Stomach (tissue), 9 donors: Measurements from ENCODE around the gene STK11IP. TPM values are rescaled to one million over a fixed set of nuclear protein-coding genes. Genes with fewer than 3 reads are reported as not detected.

Source experiments
- DNase-seq, 2 donors: peaks; one replicate each; pipeline versions ENCODE4 v3.0.0 to v3.0.0-alpha.2; 2013 to 2019
- H3K27ac ChIP-seq, 5 donors: fragments of 200-600 bp in 4 of 5; sonication (generic) in 4 of 5; one replicate each; pipeline ENCODE4 v1.5.1; 2013 to 2019; ENCODE audit warnings: mild to moderate bottlenecking in 1 of 5, moderate library complexity in 1 of 5
- H3K27me3 ChIP-seq, 3 donors: fragments of 200-600 bp; sonication (generic); one replicate each; pipeline ENCODE4 v1.5.1; 2017 to 2019; ENCODE audit warnings: mixed run types in 1 of 3
- H3K36me3 ChIP-seq, 4 donors: fragments of 200-600 bp; sonication (generic); 1 replicate in 3 of 4; 2 replicates in 1 of 4; pipeline ENCODE4 v1.5.1; 2016 to 2019
- H3K4me1 ChIP-seq, 4 donors: fragments of 200-600 bp; sonication (generic); one replicate each; pipeline ENCODE4 v1.5.1; 2016 to 2019
- H3K4me3 ChIP-seq, 4 donors: fragments of 200-600 bp; sonication (generic) in 3 of 4; one replicate each; pipeline ENCODE4 v1.5.1; 2016 to 2019; ENCODE audit warnings: mild to moderate bottlenecking in 1 of 4
- H3K9me3 ChIP-seq, 4 donors: fragments of 200-600 bp; sonication (generic); one replicate each; pipeline ENCODE4 v1.5.1; 2016 to 2019
- CTCF ChIP-seq, 7 experiments: fragments of 450-650 bp in 4 of 7; fragments of 200-600 bp in 3 of 7; sonication (generic) in 3 of 7; IDR thresholded peaks; one replicate each; pipeline ENCODE4 v1.5.1; 2016 to 2019; ENCODE audit warnings: antibody characterized with exemption in 7 of 7, control low read depth in 2 of 7, mild to moderate bottlenecking in 1 of 7
- EP300 ChIP-seq: sonication (generic); formaldehyde crosslinking; IDR thresholded peaks from one replicate; pipeline ENCODE4 v1.6.1; 2017; ENCODE audit warnings: antibody characterized with exemption
- POLR2A ChIP-seq, 4 donors: fragments of 450-650 bp; IDR thresholded peaks; one replicate each; pipeline ENCODE4 v1.6.1; 2016; ENCODE audit warnings: antibody characterized with exemption in 4 of 4, control low read depth in 2 of 4, mild to moderate bottlenecking in 1 of 4, moderate library complexity in 1 of 4
- POLR2AphosphoS5 ChIP-seq, 3 donors: sonication (generic); formaldehyde crosslinking; IDR thresholded peaks; one replicate each; pipeline ENCODE4 v1.6.1; 2016; ENCODE audit warnings: antibody characterized with exemption in 3 of 3
- WGBS, 5 donors: extraction: QIAGEN DNeasy Blood & Tissue Kit in 3 of 5; methylation state at CpG; one replicate each; pipeline versions ENCODE4 v1.1.5 to v1.1.7; 2013 to 2018; 5-methylcytosine and 5-hydroxymethylcytosine counted together
- intact Hi-C: fragments of 100-400 bp; cut with DNase I; formaldehyde crosslinking; loops from one replicate; pipeline ENCODE4 v1.15.1; 2023; ENCODE audit warnings: low total_unique reads
- polyA plus RNA-seq, 3 donors: library from polyadenylated mRNA; stranded (reverse); fragments of 200-250 nt; gene quantifications; one replicate each; pipeline ENCODE4 v1.2.3, GENCODE V29; 2013
- total RNA-seq, 5 donors: library from RNA; depleted of rRNA; stranded (reverse); fragments of >200 nt; gene quantifications; one replicate each; pipeline versions ENCODE4 v1.1.0 to v1.2.3, GENCODE V29; 2014 to 2016
- donor health status: healthy with polysubstance abuse.
- donor health status: Bipolar disorder and iron deficiency.
- donor health status: healthy.

Gene STK11IP
- total and polyA plus RNA-seq, 8 donors, result 6.8 to 89.5 (median 14.6) TPM

GRCh38 chr2:219633276-219634065 lies 35.8 kb downstream of the STK11IP start:
- WGBS, 5 donors, result 84 to 91% (median 89%) methylated on average over 14 to 22 of the region's 22 CpGs
- TF ChIP-seq EP300, result no peak
- no peak for TF ChIP-seq CTCF (IDR thresholded peaks at IDR 0.05)
- TF ChIP-seq POLR2AphosphoS5 (IDR thresholded peaks at IDR 0.05), result no peak
- TF ChIP-seq POLR2A (IDR thresholded peaks at IDR 0.05), result no peak
- Histone ChIP-seq H3K4me3 (no peak overlapping the region), H3K27me3 (peaks cover 0 to 13% (median 7%) of the 10 kb centered on the region in 3 donors), H3K36me3 (no peaks in the 10 kb centered on the region), H3K9me3 (no peaks in the 10 kb centered on the region), H3K27ac (no peak overlapping the region), H3K4me1 (peaks cover 0 to 2% (median 0%) of the 10 kb centered on the region in 4 donors)
- peak in 1 of 2 donors; percentile 15 for DNase-seq
- intact Hi-C loops, result no loop called here

GRCh38 chr2:219634171-219634940 lies 36.7 kb downstream of the STK11IP start:
- Histone ChIP-seq H3K9me3 (no peaks in the 10 kb centered on the region), H3K27ac (no peak overlapping the region), H3K4me3 (no peak overlapping the region), H3K36me3 (no peaks in the 10 kb centered on the region), H3K4me1 (no peaks in the 10 kb centered on the region), H3K27me3 (peaks cover 0 to 6% (median 0%) of the 10 kb centered on the region in 3 donors)
- no peak for TF ChIP-seq POLR2AphosphoS5 (IDR thresholded peaks at IDR 0.05)
- no peak for TF ChIP-seq EP300
- no peak for TF ChIP-seq POLR2A (IDR thresholded peaks at IDR 0.05)
- TF ChIP-seq CTCF (IDR thresholded peaks at IDR 0.05), result no peak
- intact Hi-C loops, result no loop called here
- 84 to 92% (median 90%) methylated on average over 13 to 15 of the region's 15 CpGs for whole genome bisulfite sequencing, 5 donors
- no peak for DNase-seq

GRCh38 chr2:219634951-219635751 lies 37.5 kb downstream of the STK11IP start:
- Histone ChIP-seq H3K9me3 (no peaks in the 10 kb centered on the region), H3K36me3 (no peaks in the 10 kb centered on the region), H3K4me3 (no peak overlapping the region), H3K27me3 (peaks cover 0 to 4% (median 0%) of the 10 kb centered on the region in 3 donors), H3K27ac (no peak overlapping the region), H3K4me1 (no peaks in the 10 kb centered on the region)
- whole genome bisulfite sequencing, 5 donors, result 85 to 91% (median 89%) methylated on average over 5 to 22 of the region's 22 CpGs
- TF ChIP-seq EP300 (no peak), POLR2AphosphoS5 (IDR thresholded peaks at IDR 0.05) (no peak), CTCF (IDR thresholded peaks at IDR 0.05) (no peak), POLR2A (IDR thresholded peaks at IDR 0.05) (no peak)
- DNase-seq, result no peak
- intact Hi-C loops, result no loop called here
